DND-41 (cell line): ENCODE data around the gene SEC11C.
A peak's percentile ranks its signal among the peaks of the same experiment; 100 is the strongest.

Experiments used
- ATAC-seq: fragments of 200-7000 bp; cut with Tn5 transposase; 3 replicates; pipeline ENCODE4 v1.9.1; 2021; ENCODE audit warnings: low read depth; ENCODE audit not compliant: insufficient read depth
- DNase-seq: peaks from one replicate; pipeline ENCODE4 v3.0.0-alpha.2; 2020
- H2AFZ ChIP-seq: 2 replicates; pipeline ENCODE4 v1.6.0; 2012; ENCODE audit warnings: low read depth, low read length
- H3K27ac ChIP-seq: 2 replicates; pipeline ENCODE4 v1.5.1; 2012; ENCODE audit warnings: low read length, inconsistent platforms
- H3K27me3 ChIP-seq: fragments of 200-600 bp; sonication (generic); 2 replicates; pipeline ENCODE4 v1.6.0; 2012; ENCODE audit warnings: low read length, mild to moderate bottlenecking, inconsistent platforms; ENCODE audit not compliant: insufficient read depth, poor library complexity
- H3K36me3 ChIP-seq: 2 replicates; pipeline ENCODE4 v1.5.1; 2012; ENCODE audit warnings: low read length, inconsistent platforms; ENCODE audit not compliant: insufficient read depth
- H3K4me1 ChIP-seq: 2 replicates; pipeline ENCODE4 v1.5.1; 2012; ENCODE audit warnings: mild to moderate bottlenecking, low read length; ENCODE audit not compliant: insufficient read depth
- H3K4me2 ChIP-seq: 2 replicates; pipeline ENCODE4 v1.6.0; 2012; ENCODE audit warnings: mild to moderate bottlenecking, moderate library complexity, low read length, inconsistent platforms; ENCODE audit not compliant: insufficient read depth
- H3K4me3 ChIP-seq, 2 experiments: fragments of 200-600 bp in 1 of 2; shearing (Covaris generic) in 1 of 2; 2 replicates each; pipeline ENCODE4 v1.5.1; 2012 to 2016; ENCODE audit warnings: inconsistent platforms in 2 of 2, low read length in 2 of 2, mild to moderate bottlenecking in 2 of 2, low read depth in 1 of 2, moderate library complexity in 1 of 2
- H3K79me2 ChIP-seq: 2 replicates; pipeline ENCODE4 v1.6.0; 2012; ENCODE audit warnings: low read length, inconsistent platforms; ENCODE audit not compliant: insufficient read depth
- H3K9ac ChIP-seq: 2 replicates; pipeline ENCODE4 v1.6.0; 2012; ENCODE audit warnings: low read depth, mild to moderate bottlenecking, inconsistent platforms, low read length, moderate library complexity
- H3K9me3 ChIP-seq: 2 replicates; pipeline ENCODE4 v1.5.1; 2012; ENCODE audit warnings: low read length, moderate library complexity, mild to moderate bottlenecking, inconsistent platforms; ENCODE audit not compliant: insufficient read depth, severe bottlenecking
- H4K20me1 ChIP-seq: 2 replicates; pipeline ENCODE4 v1.6.0; 2012; ENCODE audit warnings: low read length; ENCODE audit not compliant: insufficient read depth
- CTCF ChIP-seq: IDR thresholded peaks from 2 replicates; pipeline ENCODE4 v1.5.1; 2012; ENCODE audit warnings: borderline replicate concordance, low read length, moderate library complexity, mild to moderate bottlenecking; ENCODE audit not compliant: poor library complexity, severe bottlenecking; ENCODE audit errors: extremely low read depth
- EZH2 ChIP-seq: IDR thresholded peaks from 3 replicates; pipeline ENCODE4 v1.6.1; 2012; ENCODE audit warnings: borderline replicate concordance, low read depth, mild to moderate bottlenecking, moderate library complexity, low read length, inconsistent platforms; ENCODE audit not compliant: severe bottlenecking

Gene SEC11C

GRCh38 chr18:59139615-59140301, at the start of gene SEC11C:
TSS of gene SEC11C (plus strand) at chr18:59139884. CDS start at chr18:59139949, 65 bp downstream.
- Histone ChIP-seq H3K4me3 (peak within 1 kb of the TSS; percentile 45 to 68), H2AFZ (peak within 1 kb of the TSS; percentile 96), H3K27me3 (no peaks in the 10 kb centered on the region), H3K9ac (peak within 1 kb of the TSS; percentile 72), H3K36me3 (no peaks in the 10 kb centered on the region), H3K4me2 (peak within 1 kb of the TSS; percentile 97), H3K9me3 (no peaks in the 10 kb centered on the region), H4K20me1 (peaks cover 16% of the 10 kb centered on the region; the same call in 1 of the 2 replicates), H3K4me1 (peaks cover 24% of the 10 kb centered on the region), H3K27ac (peak within 1 kb of the TSS; percentile 92), H3K79me2 (peaks cover 23% of the 10 kb centered on the region)
- TF ChIP-seq EZH2 (no peak), CTCF (no peak)
- peak; percentile 93 for ATAC-seq
- peak; percentile 95 for DNase-seq

GRCh38 chr18:59090966-59091603, 48.6 kb upstream of the SEC11C start:
- Histone ChIP-seq H3K9ac (no peak overlapping the region), H3K4me1 (no peaks in the 10 kb centered on the region), H3K27ac (no peak overlapping the region), H3K4me3 (no peak overlapping the region), H4K20me1 (no peaks in the 10 kb centered on the region), H3K27me3 (no peaks in the 10 kb centered on the region), H3K36me3 (no peaks in the 10 kb centered on the region), H3K9me3 (no peaks in the 10 kb centered on the region), H2AFZ (no peak overlapping the region), H3K79me2 (no peaks in the 10 kb centered on the region), H3K4me2 (no peak overlapping the region)
- no peak for TF ChIP-seq CTCF
- TF ChIP-seq EZH2, result no peak
- DNase-seq (no peak), ATAC-seq (no peak)

- H3K9me3 ChIP-seq, result no peaks in the 10 kb centered on the region
- TF ChIP-seq CTCF (no peak), EZH2 (no peak)
- H4K20me1 ChIP-seq, result no peaks in the 10 kb centered on the region
- no peaks in the 10 kb centered on the region for H3K4me1 ChIP-seq
- H2AFZ ChIP-seq, result no peak overlapping the region
- no peak overlapping the region for H3K9ac ChIP-seq
- H3K79me2 ChIP-seq, result no peaks in the 10 kb centered on the region
- H3K36me3 ChIP-seq, result no peaks in the 10 kb centered on the region
- no peak overlapping the region for H3K27ac ChIP-seq
- ATAC-seq (no peak), DNase-seq (no peak)
- no peak overlapping the region for H3K4me3 ChIP-seq
- H3K27me3 ChIP-seq, result no peaks in the 10 kb centered on the region
- no peak overlapping the region for H3K4me2 ChIP-seq
Measured at GRCh38 chr18:59093668-59094067, 46.0 kb upstream of the SEC11C start.
